HG03095 (cell line): ENCODE measurements around the gene ACAD11.
"Not testable (repeated sequence)": the region's sequence is repeated elsewhere in the genome, so short reads cannot be mapped to it uniquely, and the experiment has no call there.

Experiments
- ATAC-seq: cut with Tn5 transposase; IDR thresholded peaks from one replicate; pipeline ENCODE4 v1.9.1; 2021; ENCODE audit warnings: moderate library complexity; ENCODE audit not compliant: unreplicated experiment

Gene ACAD11

GRCh38 chr3:132556036-132556386 is 103.6 kb downstream of the ACAD11 start:
- ATAC-seq = not testable (repeated sequence)

- no peak for ATAC-seq
These were observed 104.1 kb downstream of the ACAD11 start for GRCh38 chr3:132555306-132556035.

- no peak for ATAC-seq
These were observed 105.2 kb downstream of the ACAD11 start for GRCh38 chr3:132554437-132554836.

GRCh38 chr3:132553826-132554225 is 105.8 kb downstream of the ACAD11 start:
- no peak for ATAC-seq

- ATAC-seq = no peak
These were observed 108.9 kb downstream of the ACAD11 start for GRCh38 chr3:132550579-132551305.

GRCh38 chr3:132549890-132550578 is 109.6 kb downstream of the ACAD11 start:
- no peak for ATAC-seq

GRCh38 chr3:132549169-132549568 is 110.4 kb downstream of the ACAD11 start:
- no peak for ATAC-seq

GRCh38 chr3:132545471-132545870 is 114.1 kb downstream of the ACAD11 start:
- ATAC-seq = no peak

GRCh38 chr3:132544130-132544529 is 115.5 kb downstream of the ACAD11 start:
- ATAC-seq = no peak

- no peak for ATAC-seq
These were observed 116.4 kb downstream of the ACAD11 start for GRCh38 chr3:132543011-132543739.

- ATAC-seq = no peak
These were observed 117.0 kb downstream of the ACAD11 start for GRCh38 chr3:132542577-132542976.

- ATAC-seq = no peak
These were observed 119.9 kb downstream of the ACAD11 start for GRCh38 chr3:132539681-132540080.

GRCh38 chr3:132538072-132538471 is 121.5 kb downstream of the ACAD11 start:
- ATAC-seq = no peak

GRCh38 chr3:132537297-132537696 is 122.3 kb downstream of the ACAD11 start:
- ATAC-seq = no peak

GRCh38 chr3:132536442-132537153 is 123.0 kb downstream of the ACAD11 start:
- no peak for ATAC-seq

- ATAC-seq = no peak
These were observed 123.8 kb downstream of the ACAD11 start for GRCh38 chr3:132535575-132536441.

- no peak for ATAC-seq
These were observed 129.0 kb downstream of the ACAD11 start for GRCh38 chr3:132530624-132531023.

GRCh38 chr3:132522353-132522752 is 137.3 kb downstream of the ACAD11 start:
- ATAC-seq = peak; percentile 87

- ATAC-seq = no peak
These were observed 137.7 kb downstream of the ACAD11 start for GRCh38 chr3:132521901-132522300.

- ATAC-seq = no peak
These were observed 139.7 kb downstream of the ACAD11 start for GRCh38 chr3:132519914-132520313.
